ENCODE measurements around the gene MARCHF3.
"Not testable (repeated sequence)": the region's sequence is repeated elsewhere in the genome, so short reads cannot be mapped to it uniquely, and the experiment has no call there.

The MARCHF3 gene

GRCh38 chr5:126857472-126858410, 172.6 kb downstream of the MARCHF3 start:
- H3K9me3 ChIP-seq (ENCODE audit: control insufficient read depth, insufficient read depth, low read depth, low read length), result peaks cover 4% of the 10 kb centered on the region; the same call in 1 of the 2 replicates
- H3K9ac ChIP-seq (ENCODE audit: low read length), result peak overlapping the region; percentile 37
- no peaks in the 10 kb centered on the region for H3K27me3 ChIP-seq (ENCODE audit: control insufficient read depth, insufficient read depth, low read length)
- peaks cover 19% of the 10 kb centered on the region for H3K4me1 ChIP-seq (ENCODE audit: control insufficient read depth, insufficient read depth, low read length)
- H3K36me3 ChIP-seq (ENCODE audit: control insufficient read depth, insufficient read depth, low read length), result peaks cover 8% of the 10 kb centered on the region
- H3K27ac ChIP-seq (ENCODE audit: low read depth, low read length), result peak overlapping the region; percentile 6; the same call in 1 of the 2 replicates
- H3K4me3 ChIP-seq (ENCODE audit: low read depth, low read length), result no peak overlapping the region

DNA sequence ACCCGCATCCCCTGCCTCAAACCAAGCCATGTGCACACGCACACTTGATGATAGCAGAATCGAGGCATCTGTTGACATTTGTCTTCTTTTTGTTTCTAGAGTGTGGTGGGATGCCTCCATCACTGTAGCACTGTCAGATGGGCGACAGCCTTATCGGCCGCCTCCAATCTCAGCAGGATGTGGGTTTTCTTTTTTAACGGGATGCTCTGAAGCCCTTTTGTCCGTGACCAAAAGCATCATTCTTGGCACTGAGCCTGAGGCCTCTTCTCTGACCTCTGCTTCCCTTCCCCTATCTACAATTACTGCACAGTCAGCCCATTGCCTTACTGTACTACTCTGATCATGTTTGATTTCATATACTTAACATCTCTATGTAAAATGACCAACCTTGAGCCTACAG, 175.1 kb downstream of the MARCHF3 start:
- Histone ChIP-seq H3K27me3 (ENCODE audit: control insufficient read depth, insufficient read depth, low read length) (no peaks in the 10 kb centered on the region), H3K9ac (ENCODE audit: low read length) (no peak overlapping the region), H3K9me3 (ENCODE audit: control insufficient read depth, insufficient read depth, low read depth, low read length) (peaks cover 4% of the 10 kb centered on the region; the same call in 1 of the 2 replicates), H3K27ac (ENCODE audit: low read depth, low read length) (no peak overlapping the region), H3K4me3 (ENCODE audit: low read depth, low read length) (no peak overlapping the region), H3K4me1 (ENCODE audit: control insufficient read depth, insufficient read depth, low read length) (peaks cover 39% of the 10 kb centered on the region), H3K36me3 (ENCODE audit: control insufficient read depth, insufficient read depth, low read length) (peaks cover 8% of the 10 kb centered on the region)

DNA sequence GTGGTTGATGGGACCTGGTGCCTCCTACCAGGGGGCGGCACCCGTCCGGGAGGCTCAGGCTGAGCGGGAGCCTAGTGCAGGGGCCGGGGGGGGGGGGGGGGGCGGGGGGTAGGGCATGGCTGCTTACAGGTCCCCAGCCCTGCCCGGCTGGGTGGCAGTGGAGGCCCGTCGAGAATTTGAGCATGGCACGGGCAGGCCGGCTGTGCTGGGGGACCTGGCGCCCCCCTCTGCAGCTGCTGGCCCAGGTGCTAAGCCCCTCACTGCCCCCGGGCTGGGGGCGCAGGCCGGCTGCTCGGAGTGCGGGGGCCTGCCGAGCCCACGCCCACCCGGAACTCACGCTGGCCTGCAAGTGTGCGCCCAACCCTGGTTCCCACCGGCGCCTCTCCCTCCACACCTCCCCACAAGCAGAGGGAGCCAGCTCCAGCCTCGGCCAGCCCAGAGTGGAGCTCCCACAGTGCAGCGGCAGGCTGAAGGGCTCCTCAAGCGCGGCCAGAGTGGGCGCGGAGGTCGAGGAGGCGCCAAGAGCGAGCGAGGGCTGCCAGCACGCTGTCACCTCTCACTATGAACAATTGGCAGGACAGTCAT, 175.7 kb downstream of the MARCHF3 start:
- peaks cover 39% of the 10 kb centered on the region for H3K4me1 ChIP-seq (ENCODE audit: control insufficient read depth, insufficient read depth, low read length)
- H3K36me3 ChIP-seq (ENCODE audit: control insufficient read depth, insufficient read depth, low read length), result peaks cover 8% of the 10 kb centered on the region
- no peak overlapping the region for H3K9ac ChIP-seq (ENCODE audit: low read length)
- H3K27ac ChIP-seq (ENCODE audit: low read depth, low read length), result no peak overlapping the region
- no peaks in the 10 kb centered on the region for H3K27me3 ChIP-seq (ENCODE audit: control insufficient read depth, insufficient read depth, low read length)
- peaks cover 4% of the 10 kb centered on the region; the same call in 1 of the 2 replicates for H3K9me3 ChIP-seq (ENCODE audit: control insufficient read depth, insufficient read depth, low read depth, low read length)
- no peak overlapping the region for H3K4me3 ChIP-seq (ENCODE audit: low read depth, low read length)

DNA sequence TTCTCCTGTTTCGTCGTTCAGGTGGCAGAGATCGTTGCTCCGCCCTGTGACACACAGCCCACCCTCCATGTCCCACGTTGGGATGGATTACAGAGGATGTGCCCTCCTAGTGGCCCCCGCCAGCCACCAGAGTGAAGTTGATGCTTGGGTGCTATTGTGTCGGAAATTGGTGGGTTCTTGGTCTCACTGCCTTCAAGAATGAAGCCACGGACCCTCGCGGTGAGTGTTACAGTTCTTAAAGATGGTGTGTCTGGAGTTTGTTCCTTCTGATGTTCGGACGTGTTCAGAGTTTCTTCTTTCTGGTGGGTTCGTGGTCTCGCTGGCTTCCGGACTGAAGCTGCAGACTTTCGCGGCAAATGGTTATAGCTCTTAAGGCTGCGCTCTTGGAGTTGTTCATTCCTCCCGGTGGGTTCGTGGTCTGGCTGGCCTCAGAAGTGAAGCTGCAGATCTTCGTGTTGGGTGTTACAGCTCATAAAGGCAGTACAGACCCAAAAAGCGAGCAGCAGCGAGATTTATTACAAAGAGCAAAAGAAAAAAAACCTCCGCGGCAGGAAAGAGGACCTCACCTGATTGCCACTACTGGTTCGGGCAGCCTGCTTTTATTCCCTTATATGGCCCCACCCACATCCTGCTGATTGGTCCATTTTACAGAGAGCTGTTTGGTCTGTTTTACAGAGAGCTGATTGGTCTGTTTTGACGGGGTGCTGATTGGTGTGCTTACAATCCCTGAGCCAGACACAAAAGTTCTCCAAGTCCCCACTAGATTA, 176.6 kb downstream of the MARCHF3 start:
- H3K27me3 ChIP-seq (ENCODE audit: control insufficient read depth, insufficient read depth, low read length); H3K36me3 ChIP-seq (ENCODE audit: control insufficient read depth, insufficient read depth, low read length); H3K27ac ChIP-seq (ENCODE audit: low read depth, low read length); H3K4me3 ChIP-seq (ENCODE audit: low read depth, low read length); H3K9ac ChIP-seq (ENCODE audit: low read length); H3K9me3 ChIP-seq (ENCODE audit: control insufficient read depth, insufficient read depth, low read depth, low read length): not testable (repeated sequence)
- H3K4me1 ChIP-seq (ENCODE audit: control insufficient read depth, insufficient read depth, low read length), result peaks cover 45% of the 10 kb centered on the region

DNA sequence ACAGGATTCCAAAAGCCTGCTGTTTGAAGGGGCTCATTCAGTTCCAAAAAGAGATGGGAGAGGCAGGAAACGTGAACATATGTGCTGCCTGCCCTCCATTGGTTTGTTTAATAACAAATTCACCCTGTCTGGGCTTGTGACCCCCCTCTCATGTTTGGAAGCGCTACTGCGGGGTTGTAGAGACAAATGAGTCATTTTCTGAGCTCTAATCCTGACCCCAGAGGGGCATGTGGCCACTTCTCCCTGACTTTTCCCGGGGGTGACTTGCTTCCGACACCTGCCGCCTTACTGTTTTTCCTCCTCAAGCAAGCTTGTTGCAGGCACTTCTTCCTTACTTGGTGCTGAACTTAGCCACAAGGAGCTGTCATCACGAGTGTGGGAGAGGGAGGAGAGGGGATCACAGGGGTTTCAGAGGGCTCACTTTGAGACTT, 177.5 kb downstream of the MARCHF3 start:
- peaks cover 4% of the 10 kb centered on the region; the same call in 1 of the 2 replicates for H3K9me3 ChIP-seq (ENCODE audit: control insufficient read depth, insufficient read depth, low read depth, low read length)
- H3K4me3 ChIP-seq (ENCODE audit: low read depth, low read length), result no peak overlapping the region
- H3K27me3 ChIP-seq (ENCODE audit: control insufficient read depth, insufficient read depth, low read length), result no peaks in the 10 kb centered on the region
- no peak overlapping the region for H3K9ac ChIP-seq (ENCODE audit: low read length)
- H3K4me1 ChIP-seq (ENCODE audit: control insufficient read depth, insufficient read depth, low read length), result peaks cover 47% of the 10 kb centered on the region
- peaks cover 8% of the 10 kb centered on the region for H3K36me3 ChIP-seq (ENCODE audit: control insufficient read depth, insufficient read depth, low read length)
- no peak overlapping the region for H3K27ac ChIP-seq (ENCODE audit: low read depth, low read length)

GRCh38 chr5:126852091-126852571, 178.2 kb downstream of the MARCHF3 start:
- peaks cover 8% of the 10 kb centered on the region for H3K36me3 ChIP-seq (ENCODE audit: control insufficient read depth, insufficient read depth, low read length)
- peaks cover 4% of the 10 kb centered on the region; the same call in 1 of the 2 replicates for H3K9me3 ChIP-seq (ENCODE audit: control insufficient read depth, insufficient read depth, low read depth, low read length)
- no peaks in the 10 kb centered on the region for H3K27me3 ChIP-seq (ENCODE audit: control insufficient read depth, insufficient read depth, low read length)
- no peak overlapping the region for H3K4me3 ChIP-seq (ENCODE audit: low read depth, low read length)
- H3K27ac ChIP-seq (ENCODE audit: low read depth, low read length), result no peak overlapping the region
- peaks cover 47% of the 10 kb centered on the region for H3K4me1 ChIP-seq (ENCODE audit: control insufficient read depth, insufficient read depth, low read length)
- H3K9ac ChIP-seq (ENCODE audit: low read length), result no peak overlapping the region

- H3K4me3 ChIP-seq (ENCODE audit: low read depth, low read length), result no peak overlapping the region
- no peak overlapping the region for H3K27ac ChIP-seq (ENCODE audit: low read depth, low read length)
- peaks cover 4% of the 10 kb centered on the region; the same call in 1 of the 2 replicates for H3K9me3 ChIP-seq (ENCODE audit: control insufficient read depth, insufficient read depth, low read depth, low read length)
- H3K4me1 ChIP-seq (ENCODE audit: control insufficient read depth, insufficient read depth, low read length), result peaks cover 50% of the 10 kb centered on the region
- no peaks in the 10 kb centered on the region for H3K27me3 ChIP-seq (ENCODE audit: control insufficient read depth, insufficient read depth, low read length)
- H3K9ac ChIP-seq (ENCODE audit: low read length), result no peak overlapping the region
- peaks cover 8% of the 10 kb centered on the region for H3K36me3 ChIP-seq (ENCODE audit: control insufficient read depth, insufficient read depth, low read length)
Measured at GRCh38 chr5:126851501-126852011, 178.8 kb downstream of the MARCHF3 start.

GRCh38 chr5:126849101-126849678, 181.2 kb downstream of the MARCHF3 start:
- Histone ChIP-seq H3K4me1 (ENCODE audit: control insufficient read depth, insufficient read depth, low read length) (peaks cover 57% of the 10 kb centered on the region), H3K9me3 (ENCODE audit: control insufficient read depth, insufficient read depth, low read depth, low read length) (no peaks in the 10 kb centered on the region), H3K27ac (ENCODE audit: low read depth, low read length) (no peak overlapping the region), H3K4me3 (ENCODE audit: low read depth, low read length) (no peak overlapping the region), H3K27me3 (ENCODE audit: control insufficient read depth, insufficient read depth, low read length) (no peaks in the 10 kb centered on the region), H3K9ac (ENCODE audit: low read length) (no peak overlapping the region), H3K36me3 (ENCODE audit: control insufficient read depth, insufficient read depth, low read length) (no peaks in the 10 kb centered on the region; the same call in 1 of the 2 replicates)

DNA sequence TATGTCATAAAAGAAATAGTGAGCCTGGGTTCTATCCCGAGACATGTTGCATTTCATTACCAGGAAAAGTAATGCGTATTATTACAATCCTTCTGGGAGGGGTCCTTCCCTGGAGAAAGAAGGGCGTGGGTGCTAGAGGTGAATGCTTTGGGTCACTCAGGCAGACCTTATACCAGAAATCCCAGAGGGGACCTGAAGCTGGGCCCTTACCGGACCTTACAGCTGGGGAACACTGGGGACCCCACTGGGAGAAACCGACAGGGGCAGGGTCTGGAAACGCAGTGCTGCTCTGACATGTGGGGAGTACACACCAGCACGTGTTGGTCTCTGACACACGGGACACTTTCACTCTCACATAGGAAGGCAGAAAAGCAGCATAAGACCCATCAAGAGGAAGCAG, 182.1 kb downstream of the MARCHF3 start:
- H3K9me3 ChIP-seq (ENCODE audit: control insufficient read depth, insufficient read depth, low read depth, low read length), result no peaks in the 10 kb centered on the region
- H3K9ac ChIP-seq (ENCODE audit: low read length), result no peak overlapping the region
- H3K4me1 ChIP-seq (ENCODE audit: control insufficient read depth, insufficient read depth, low read length), result peaks cover 57% of the 10 kb centered on the region
- no peak overlapping the region for H3K27ac ChIP-seq (ENCODE audit: low read depth, low read length)
- H3K27me3 ChIP-seq (ENCODE audit: control insufficient read depth, insufficient read depth, low read length), result no peaks in the 10 kb centered on the region
- H3K4me3 ChIP-seq (ENCODE audit: low read depth, low read length), result no peak overlapping the region
- no peaks in the 10 kb centered on the region for H3K36me3 ChIP-seq (ENCODE audit: control insufficient read depth, insufficient read depth, low read length)

DNA sequence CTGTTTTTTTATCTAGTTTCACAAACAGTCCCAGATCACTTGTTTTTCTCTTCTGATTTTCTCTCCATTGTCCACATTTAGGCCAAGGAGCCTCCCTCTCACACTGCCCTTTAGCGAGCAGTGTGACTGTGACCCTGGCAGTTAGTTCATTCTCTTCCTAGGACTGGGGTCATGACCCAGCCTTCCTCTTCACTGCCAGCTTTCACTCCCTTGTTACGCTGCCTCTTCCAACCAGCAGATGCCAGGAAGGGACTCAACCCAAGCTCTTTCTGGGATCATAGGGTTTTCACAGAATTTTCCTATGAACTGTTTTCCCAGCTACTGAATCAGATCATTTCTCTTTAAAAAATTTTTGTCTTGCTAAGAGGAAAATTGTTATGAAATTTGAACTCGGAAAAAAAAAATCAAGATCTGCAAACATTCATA, 182.5 kb downstream of the MARCHF3 start:
- Histone ChIP-seq H3K36me3 (ENCODE audit: control insufficient read depth, insufficient read depth, low read length) (no peaks in the 10 kb centered on the region), H3K9ac (ENCODE audit: low read length) (peak overlapping the region; percentile 27), H3K4me1 (ENCODE audit: control insufficient read depth, insufficient read depth, low read length) (peaks cover 56% of the 10 kb centered on the region), H3K9me3 (ENCODE audit: control insufficient read depth, insufficient read depth, low read depth, low read length) (no peaks in the 10 kb centered on the region), H3K27me3 (ENCODE audit: control insufficient read depth, insufficient read depth, low read length) (no peaks in the 10 kb centered on the region), H3K4me3 (ENCODE audit: low read depth, low read length) (no peak overlapping the region), H3K27ac (ENCODE audit: low read depth, low read length) (0 out of 2 replicates have a peak overlapping the region, but pooled peaks have one; percentile 24)
